B cell (primary cell): ENCODE measurements around the gene HIPK2. TPM values are rescaled to one million over a fixed set of nuclear protein-coding genes. Genes with fewer than 3 reads are reported as not detected.

Source experiments
- ATAC-seq: fragments of 200-7000 bp; cut with Tn5 transposase; one replicate; pipeline ENCODE4 v1.10.0; 2021; ENCODE audit warnings: low read depth, mild to moderate bottlenecking, moderate number of reproducible peaks, moderate library complexity
- CTCF ChIA-PET: fragments of 350-600 bp; sonication (Branson Sonifier 250); formaldehyde crosslinking; loops from one replicate; lab custom pipeline; 2021; ENCODE audit warnings: antibody characterized with exemption, inconsistent platforms; lab: Charles Lee
- POLR2A ChIA-PET: fragments of 350-600 bp; sonication (Branson Sonifier 250); formaldehyde crosslinking; loops from one replicate; lab custom pipeline; 2021; ENCODE audit warnings: antibody characterized with exemption; lab: Charles Lee
- DNase-seq: peaks from one replicate; pipeline ENCODE4 v3.0.0; 2013
- H2AFZ ChIP-seq: 2 replicates; pipeline ENCODE4 v1.6.1; 2012; ENCODE audit warnings: mild to moderate bottlenecking, low read depth, low read length; ENCODE audit not compliant: insufficient read depth, poor library complexity, severe bottlenecking
- H3K27ac ChIP-seq, 2 donors: 1 replicate in 1 of 2; 2 replicates in 1 of 2; pipeline ENCODE4 v1.5.1; 2012 to 2013; ENCODE audit warnings: low read length in 2 of 2, mild to moderate bottlenecking in 2 of 2, moderate library complexity in 1 of 2
- H3K27me3 ChIP-seq, 4 experiments: fragments of 200-600 bp in 1 of 4; sonication (generic) in 1 of 4; replicated peaks in 1 of 4; 1 replicate in 2 of 4; 2 replicates in 2 of 4; pipeline versions ENCODE4 v1.6.1 to v1.7.0; 2013 to 2016; ENCODE audit warnings: low read length in 3 of 4, mild to moderate bottlenecking in 2 of 4, mixed read lengths in 1 of 4, moderate library complexity in 1 of 4; ENCODE audit not compliant: insufficient read depth in 4 of 4, control insufficient read depth in 3 of 4; ENCODE audit errors: control extremely low read depth in 1 of 4
- H3K36me3 ChIP-seq, 2 experiments: replicated peaks in 1 of 2; 1 replicate in 1 of 2; 2 replicates in 1 of 2; pipeline versions ENCODE4 v1.6.1 to v1.7.1; 2013; ENCODE audit warnings: low read length in 1 of 2; ENCODE audit not compliant: insufficient read depth in 2 of 2, control insufficient read depth in 1 of 2; ENCODE audit errors: control extremely low read depth in 1 of 2, extremely low read depth in 1 of 2
- H3K4me1 ChIP-seq, 2 donors: fragments of 200-600 bp in 1 of 2; sonication (generic) in 1 of 2; 1 replicate in 1 of 2; 2 replicates in 1 of 2; pipeline versions ENCODE4 v1.5.1 to v1.6.1; 2013 to 2017; ENCODE audit warnings: low read length in 2 of 2; ENCODE audit not compliant: control insufficient read depth in 2 of 2, insufficient read depth in 2 of 2
- H3K4me2 ChIP-seq: replicated peaks from 2 replicates; pipeline ENCODE3; 2012; ENCODE audit warnings: mild to moderate bottlenecking, low read depth, low read length; ENCODE audit not compliant: poor library complexity, severe bottlenecking
- H3K4me3 ChIP-seq, 5 experiments: fragments of 200-600 bp in 1 of 5; sonication (generic) in 1 of 5; 1 replicate in 3 of 5; 2 replicates in 2 of 5; pipeline versions ENCODE4 v1.5.1 to v1.7.0; 2011 to 2016; ENCODE audit warnings: low read length in 4 of 5, mild to moderate bottlenecking in 4 of 5, low read depth in 2 of 5, control low read depth in 1 of 5, moderate library complexity in 1 of 5; ENCODE audit not compliant: insufficient read depth in 1 of 5; ENCODE audit errors: control extremely low read depth in 1 of 5, extremely low read depth in 1 of 5
- H3K79me2 ChIP-seq: fragments of 200-600 bp; sonication (generic); one replicate; pipeline ENCODE4 v1.6.0; 2016; ENCODE audit warnings: low read length; ENCODE audit not compliant: control insufficient read depth, insufficient read depth
- H3K9ac ChIP-seq: fragments of 200-600 bp; sonication (generic); 2 replicates; pipeline ENCODE4 v1.6.1; 2017; ENCODE audit warnings: mild to moderate bottlenecking, low read length, moderate library complexity
- H3K9me3 ChIP-seq, 3 donors: one replicate each; pipeline versions ENCODE4 v1.6.1 to v1.7.1; 2013; ENCODE audit warnings: low read length in 2 of 3; ENCODE audit not compliant: control insufficient read depth in 2 of 3, insufficient read depth in 1 of 3; ENCODE audit errors: control extremely low read depth in 1 of 3
- H4K20me1 ChIP-seq: 2 replicates; pipeline ENCODE4 v1.6.0; 2012; ENCODE audit warnings: mild to moderate bottlenecking, low read length; ENCODE audit not compliant: insufficient read depth, control insufficient read depth, poor library complexity, severe bottlenecking
- H3K27ac Mint-ChIP-seq: one replicate; pipeline ENCODE4 v1.8.0; 2021; ENCODE audit warnings: mixed read lengths
- H3K27me3 Mint-ChIP-seq: one replicate; pipeline ENCODE4 v1.8.0; 2021; ENCODE audit warnings: mixed read lengths
- H3K4me1 Mint-ChIP-seq: one replicate; pipeline ENCODE4 v1.8.0; 2021; ENCODE audit warnings: mixed read lengths
- H3K4me3 Mint-ChIP-seq: one replicate; pipeline ENCODE4 v1.8.0; 2021; ENCODE audit warnings: mixed read lengths
- H3K9me3 Mint-ChIP-seq: one replicate; pipeline ENCODE4 v1.8.0; 2022; ENCODE audit warnings: mixed read lengths; ENCODE audit not compliant: insufficient read depth
- EZH2 ChIP-seq: IDR thresholded peaks from 2 replicates; pipeline ENCODE4 v1.6.1; 2012; ENCODE audit warnings: borderline replicate concordance, low read depth, mild to moderate bottlenecking, moderate library complexity, low read length; ENCODE audit not compliant: insufficient read depth, poor library complexity, severe bottlenecking
- WGBS: methylation state at CpG from one replicate; pipeline ENCODE4 v1.1.5; 2013; ENCODE audit warnings: missing lambda C conversion rate; ENCODE audit not compliant: insufficient coverage; 5-methylcytosine and 5-hydroxymethylcytosine counted together
- intact Hi-C: fragments of 100-400 bp; cut with micrococcal nuclease; formaldehyde crosslinking; loops from one replicate; pipeline ENCODE4 v1.10.0; 2022
- polyA plus RNA-seq: library from polyadenylated mRNA; depleted of rRNA; stranded (reverse); fragments of >200 nt; gene quantifications from 2 replicates; pipeline ENCODE4 v1.2.3, GENCODE V29; 2012
- total RNA-seq, 2 donors: library from RNA; stranded (reverse); fragments of 120-200 nt in 1 of 2; gene quantifications; 1 replicate in 1 of 2; 2 replicates in 1 of 2; pipeline versions ENCODE4 v1.2.3 to v1.2.4, GENCODE V29; 2013 to 2022
- TF ChIP-seq, protein P1 (sequence below): fragments of 200-600 bp; IDR thresholded peaks from one replicate; pipeline ENCODE4 v1.8.0; 2022; ENCODE audit warnings: antibody characterized with exemption, mild to moderate bottlenecking

Gene HIPK2
- total and polyA plus RNA-seq, 2 donors (not counting 1 experiment from before 2014, with no cell fraction given) = 6.8 to 58.2 TPM

- H3K27ac ChIP-seq = no peak overlapping the region
- H3K4me1 ChIP-seq = no peaks in the 10 kb centered on the region
- ATAC-seq (no peak), DNase-seq (no peak)
- no peaks in the 10 kb centered on the region for H4K20me1 ChIP-seq
- Mint-ChIP-seq H3K9me3 (no peaks in the 10 kb centered on the region), H3K27ac (no peak overlapping the region), H3K27me3 (no peaks in the 10 kb centered on the region), H3K4me1 (no peaks in the 10 kb centered on the region), H3K4me3 (no peak overlapping the region)
- H3K27me3 ChIP-seq = no peaks in the 10 kb centered on the region
- no peak overlapping the region for H2AFZ ChIP-seq
- no peaks in the 10 kb centered on the region for H3K79me2 ChIP-seq
- POLR2A ChIA-PET = no interaction called here
- WGBS = 96% methylated on average over 9 of the region's 20 CpGs
- TF ChIP-seq, protein P1, sequence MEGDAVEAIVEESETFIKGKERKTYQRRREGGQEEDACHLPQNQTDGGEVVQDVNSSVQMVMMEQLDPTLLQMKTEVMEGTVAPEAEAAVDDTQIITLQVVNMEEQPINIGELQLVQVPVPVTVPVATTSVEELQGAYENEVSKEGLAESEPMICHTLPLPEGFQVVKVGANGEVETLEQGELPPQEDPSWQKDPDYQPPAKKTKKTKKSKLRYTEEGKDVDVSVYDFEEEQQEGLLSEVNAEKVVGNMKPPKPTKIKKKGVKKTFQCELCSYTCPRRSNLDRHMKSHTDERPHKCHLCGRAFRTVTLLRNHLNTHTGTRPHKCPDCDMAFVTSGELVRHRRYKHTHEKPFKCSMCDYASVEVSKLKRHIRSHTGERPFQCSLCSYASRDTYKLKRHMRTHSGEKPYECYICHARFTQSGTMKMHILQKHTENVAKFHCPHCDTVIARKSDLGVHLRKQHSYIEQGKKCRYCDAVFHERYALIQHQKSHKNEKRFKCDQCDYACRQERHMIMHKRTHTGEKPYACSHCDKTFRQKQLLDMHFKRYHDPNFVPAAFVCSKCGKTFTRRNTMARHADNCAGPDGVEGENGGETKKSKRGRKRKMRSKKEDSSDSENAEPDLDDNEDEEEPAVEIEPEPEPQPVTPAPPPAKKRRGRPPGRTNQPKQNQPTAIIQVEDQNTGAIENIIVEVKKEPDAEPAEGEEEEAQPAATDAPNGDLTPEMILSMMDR = no peak
- no peak for TF ChIP-seq EZH2
- CTCF ChIA-PET = interaction anchor here (0.6 kb wide), 1 partner anchor 30 kb away, joined by 3 read pairs; no protein-coding TSS in a partner anchor
- H3K4me2 ChIP-seq = no peak overlapping the region
- no peak overlapping the region for H3K4me3 ChIP-seq
- intact Hi-C loops = no loop called here
- peaks cover 0 to 11% of the 10 kb centered on the region in 2 experiments for H3K36me3 ChIP-seq
- no peaks in the 10 kb centered on the region for H3K9me3 ChIP-seq
- no peak overlapping the region for H3K9ac ChIP-seq
Observed at GRCh38 chr7:139571190-139571589, 206.6 kb downstream of the HIPK2 start.

DNA sequence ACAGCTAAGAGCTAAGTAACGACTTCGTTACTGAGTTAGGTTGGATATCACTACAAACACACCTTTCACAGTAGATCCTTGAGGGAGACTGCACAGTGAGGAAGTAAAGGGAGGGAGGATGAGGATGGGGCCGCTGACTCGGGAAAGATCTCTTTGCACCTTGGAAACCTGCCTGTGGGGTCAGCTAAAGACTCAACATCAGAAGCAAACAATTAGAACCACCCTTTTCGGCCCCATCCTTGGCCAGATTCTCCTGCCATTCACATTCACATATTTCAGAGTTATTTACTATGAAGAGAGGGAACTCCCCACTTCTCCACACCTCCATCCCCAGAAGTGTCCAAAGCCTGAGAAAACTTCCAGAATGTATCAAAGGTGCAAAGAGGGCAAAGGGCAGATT is 207.2 kb downstream of the HIPK2 start:
- peaks cover 0 to 8% of the 10 kb centered on the region in 2 experiments for H3K36me3 ChIP-seq
- DNase-seq (no peak), ATAC-seq (no peak)
- WGBS = 90% methylated on average over 2 of the region's 5 CpGs
- no peaks in the 10 kb centered on the region for H3K4me1 Mint-ChIP-seq
- no peaks in the 10 kb centered on the region for H3K79me2 ChIP-seq
- CTCF ChIA-PET = no interaction called here
- H3K27me3 Mint-ChIP-seq = no peaks in the 10 kb centered on the region
- intact Hi-C loops = no loop called here
- H3K27ac Mint-ChIP-seq = no peak overlapping the region
- no peaks in the 10 kb centered on the region for H3K4me1 ChIP-seq
- no peak overlapping the region for H3K4me2 ChIP-seq
- H3K4me3 ChIP-seq = no peak overlapping the region
- H3K9me3 Mint-ChIP-seq = no peaks in the 10 kb centered on the region
- no peak overlapping the region for H2AFZ ChIP-seq
- no peaks in the 10 kb centered on the region for H3K9me3 ChIP-seq
- no peak overlapping the region for H3K27ac ChIP-seq
- H4K20me1 ChIP-seq = no peaks in the 10 kb centered on the region
- H3K4me3 Mint-ChIP-seq = no peak overlapping the region
- H3K27me3 ChIP-seq = no peaks in the 10 kb centered on the region
- H3K9ac ChIP-seq = no peak overlapping the region
- TF ChIP-seq EZH2 = no peak
- TF ChIP-seq, protein P1 = no peak
- POLR2A ChIA-PET = no interaction called here
